GM12891 (cell line): ENCODE results near the gene TNS1.

ENCODE experiments used
- DNase-seq: peaks from one replicate; pipeline ENCODE4 v3.0.0; 2011; ENCODE audit warnings: low spot score; ENCODE audit not compliant: insufficient read length
- FAIRE-seq: peaks from 2 replicates; lab custom pipeline; 2011; peaks lifted over from hg19 to GRCh38; lab: Jason Lieb, UNC
- PAX5 ChIP-seq: IDR thresholded peaks from 2 replicates; pipeline ENCODE4 v1.6.1; 2011; ENCODE audit warnings: low read length, moderate library complexity, mild to moderate bottlenecking; ENCODE audit not compliant: insufficient read depth, severe bottlenecking
- POLR2A ChIP-seq: IDR thresholded peaks from 2 replicates; pipeline ENCODE4 v1.6.1; 2011; ENCODE audit warnings: low read depth, low read length, control low read depth
- POLR2AphosphoS5 ChIP-seq: IDR thresholded peaks from 2 replicates; pipeline ENCODE4 v1.6.1; 2011; ENCODE audit warnings: low read depth, low read length, control low read depth
- POU2F2 ChIP-seq: IDR thresholded peaks from 2 replicates; pipeline ENCODE4 v1.6.1; 2011; ENCODE audit warnings: low read depth, mild to moderate bottlenecking, control low read depth, low read length, moderate library complexity
- SPI1 ChIP-seq: IDR thresholded peaks from 2 replicates; pipeline ENCODE4 v1.6.1; 2011; ENCODE audit warnings: low read depth, low read length, control low read depth
- TAF1 ChIP-seq: IDR thresholded peaks from 2 replicates; pipeline ENCODE4 v1.6.1; 2011; ENCODE audit warnings: low read depth, low read length, control low read depth

Gene TNS1

DNA sequence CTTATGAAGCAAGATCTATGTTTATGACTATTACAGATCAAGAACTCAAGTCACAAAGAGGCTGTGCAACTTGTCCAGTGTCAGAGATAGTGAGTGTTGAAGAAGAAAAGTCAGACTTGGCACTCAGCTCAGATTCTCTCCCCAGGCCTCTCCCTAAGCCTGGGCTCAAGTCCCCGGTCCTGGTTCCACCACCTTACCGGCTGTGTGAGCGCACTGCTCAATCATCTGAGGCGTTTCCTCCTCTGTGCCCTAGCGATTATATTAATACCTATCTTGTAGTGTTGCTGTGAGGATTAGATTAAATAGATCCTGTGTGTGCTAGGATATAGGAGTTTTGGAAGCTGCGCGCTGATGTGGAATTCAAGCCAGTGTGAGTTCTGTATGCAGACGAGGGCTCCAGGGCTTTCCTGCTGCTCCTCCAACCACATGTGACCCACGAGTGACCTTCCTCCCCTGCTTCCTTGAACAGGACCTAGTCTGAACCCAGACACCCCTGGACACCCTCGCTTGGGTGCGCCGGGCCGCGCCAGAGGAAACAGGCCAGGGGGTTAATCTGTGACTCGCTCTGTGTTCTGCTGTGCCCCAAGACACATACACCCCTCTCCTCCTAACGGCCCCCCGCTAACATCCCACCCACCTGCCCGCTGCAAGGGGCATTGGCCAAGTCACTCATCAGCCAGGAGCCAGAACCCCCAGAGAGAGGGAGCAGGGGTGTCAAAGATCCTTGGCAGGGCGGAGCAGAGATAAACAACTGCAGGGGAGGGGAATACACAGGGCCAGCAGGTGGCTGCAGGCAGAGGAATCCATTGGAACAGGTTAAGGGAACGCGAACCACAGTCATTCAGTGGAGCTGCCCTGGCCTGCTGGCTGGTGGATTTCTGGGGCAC, 38.3 kb downstream of the TNS1 start:
- TF ChIP-seq POLR2A (no peak), PAX5 (no peak), SPI1 (no peak), POU2F2 (no peak), TAF1 (no peak), POLR2AphosphoS5 (no peak)
- DNase-seq: no peak
- no peak for FAIRE-seq

DNA sequence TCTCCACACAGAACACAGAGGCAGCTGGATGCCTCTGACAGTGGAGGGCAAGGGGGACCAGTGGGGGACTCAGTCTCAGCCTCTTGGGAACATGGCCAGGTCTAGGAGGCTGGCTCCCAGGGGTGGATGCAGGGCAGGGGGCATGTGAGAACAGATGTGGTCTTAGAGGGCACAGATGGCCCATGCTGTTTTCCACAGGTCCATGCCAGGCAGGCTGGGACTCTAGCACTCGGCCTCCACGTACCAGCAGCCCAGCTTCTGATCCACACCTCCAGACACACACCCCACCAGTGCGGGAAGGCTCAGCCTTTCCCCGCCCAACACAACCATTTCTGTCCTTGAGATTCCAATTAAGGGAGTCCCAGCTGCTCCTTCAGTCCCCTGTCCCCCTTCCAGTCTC, 42.4 kb downstream of the TNS1 start:
- FAIRE-seq: no peak
- TF ChIP-seq POLR2AphosphoS5 (no peak), PAX5 (no peak), POLR2A (no peak), TAF1 (no peak), SPI1 (no peak), POU2F2 (no peak)
- DNase-seq: no peak

GRCh38 chr2:217959723-217960122, 43.1 kb downstream of the TNS1 start:
- FAIRE-seq (no peak), DNase-seq (no peak)
- no peak for TF ChIP-seq POLR2A

DNA sequence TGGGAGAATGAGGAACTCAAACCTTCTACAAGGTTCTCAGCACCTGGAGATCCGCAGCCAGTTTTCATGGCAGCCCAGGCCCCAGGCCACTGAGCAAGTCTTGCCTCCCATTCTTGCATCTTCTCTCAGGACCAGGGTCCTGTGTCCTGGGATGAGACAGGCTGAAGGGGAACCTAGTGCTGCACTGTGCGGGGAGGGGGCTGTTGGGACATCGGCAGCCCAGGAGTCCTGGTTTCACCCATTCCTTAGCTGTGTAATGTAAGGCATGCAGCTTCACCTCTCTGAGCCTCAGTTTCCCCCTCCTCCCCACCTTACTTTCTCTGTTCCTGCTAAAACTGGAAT, 43.9 kb downstream of the TNS1 start:
- TF ChIP-seq POU2F2 (no peak), TAF1 (no peak), SPI1 (no peak), POLR2AphosphoS5 (no peak), POLR2A (no peak), PAX5 (no peak)
- DNase-seq (no peak), FAIRE-seq (no peak)

DNA sequence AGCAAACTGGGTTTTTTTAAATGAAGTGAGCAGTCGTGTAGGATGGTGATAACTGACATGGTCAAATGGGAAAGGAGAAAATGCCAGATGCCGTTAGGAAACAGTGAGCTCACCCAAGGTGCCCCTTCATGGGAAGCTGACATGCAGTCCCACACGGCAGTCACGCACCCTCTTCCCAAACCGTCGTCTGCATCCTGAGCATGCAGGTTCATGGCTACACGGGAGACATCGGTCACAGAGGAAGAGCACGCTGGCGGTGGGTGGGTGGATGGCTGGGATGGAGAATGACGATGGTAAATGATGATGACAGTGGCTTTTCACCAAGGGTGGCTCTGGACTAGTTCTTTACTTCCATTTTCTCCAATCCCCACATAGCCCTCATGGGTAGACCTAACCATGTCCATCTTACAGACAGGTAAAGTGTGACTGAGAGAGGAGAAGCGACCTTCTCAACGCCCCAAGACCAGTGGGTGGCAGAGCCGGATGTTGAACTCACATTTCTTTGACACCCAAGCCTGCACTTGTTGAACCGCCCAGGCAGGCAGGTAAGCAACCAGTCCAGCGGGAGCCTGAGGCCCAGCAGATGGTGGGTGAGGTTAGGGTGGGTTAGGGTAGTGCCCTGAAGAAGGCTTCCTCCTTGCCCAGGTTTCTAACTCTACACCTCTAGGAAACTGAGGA, 44.5 kb downstream of the TNS1 start:
- TF ChIP-seq SPI1 (no peak), TAF1 (no peak), POLR2A (no peak)
- DNase-seq (no peak), FAIRE-seq (no peak)

- no peak for TF ChIP-seq POU2F2
- no peak for TF ChIP-seq POLR2A
- no peak for TF ChIP-seq TAF1
- no peak for TF ChIP-seq SPI1
- no peak for TF ChIP-seq PAX5
- no peak for TF ChIP-seq POLR2AphosphoS5
- DNase-seq (no peak), FAIRE-seq (no peak)
Measured at GRCh38 chr2:217956586-217957457, 46.0 kb downstream of the TNS1 start.

DNA sequence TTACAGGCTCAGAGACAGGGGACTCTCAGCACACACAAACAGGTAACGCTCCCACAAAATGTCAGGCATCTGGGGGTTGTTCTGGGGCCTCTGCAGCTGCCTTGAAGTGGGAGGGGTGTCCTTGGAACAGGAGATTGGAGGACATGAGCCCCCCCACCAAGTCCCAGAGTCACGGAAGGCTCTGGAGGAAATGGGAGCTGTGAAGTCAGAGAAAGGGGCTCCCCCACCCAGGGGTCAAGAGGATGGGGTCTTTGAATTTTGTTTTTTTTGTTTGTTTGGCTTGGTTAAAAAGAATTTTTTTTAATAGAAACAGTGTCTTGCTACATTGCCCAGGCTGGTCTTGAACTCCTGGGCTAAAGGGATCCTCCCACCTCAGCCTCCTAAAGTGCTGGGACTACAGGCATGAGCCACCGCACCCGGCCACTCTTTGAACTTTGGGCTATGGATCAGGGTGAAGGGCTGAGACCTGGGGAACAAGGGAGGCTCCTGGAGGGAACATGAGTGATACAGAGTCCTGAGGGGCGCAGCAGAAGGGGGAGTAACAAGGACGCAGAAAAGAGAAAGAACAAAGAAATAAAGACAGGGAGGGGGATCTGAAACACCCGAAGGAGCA, 46.8 kb downstream of the TNS1 start:
- no peak for FAIRE-seq
- TF ChIP-seq SPI1: no peak
- TF ChIP-seq POU2F2: no peak
- no peak for TF ChIP-seq POLR2AphosphoS5
- no peak for TF ChIP-seq PAX5
- DNase-seq: no peak

DNA sequence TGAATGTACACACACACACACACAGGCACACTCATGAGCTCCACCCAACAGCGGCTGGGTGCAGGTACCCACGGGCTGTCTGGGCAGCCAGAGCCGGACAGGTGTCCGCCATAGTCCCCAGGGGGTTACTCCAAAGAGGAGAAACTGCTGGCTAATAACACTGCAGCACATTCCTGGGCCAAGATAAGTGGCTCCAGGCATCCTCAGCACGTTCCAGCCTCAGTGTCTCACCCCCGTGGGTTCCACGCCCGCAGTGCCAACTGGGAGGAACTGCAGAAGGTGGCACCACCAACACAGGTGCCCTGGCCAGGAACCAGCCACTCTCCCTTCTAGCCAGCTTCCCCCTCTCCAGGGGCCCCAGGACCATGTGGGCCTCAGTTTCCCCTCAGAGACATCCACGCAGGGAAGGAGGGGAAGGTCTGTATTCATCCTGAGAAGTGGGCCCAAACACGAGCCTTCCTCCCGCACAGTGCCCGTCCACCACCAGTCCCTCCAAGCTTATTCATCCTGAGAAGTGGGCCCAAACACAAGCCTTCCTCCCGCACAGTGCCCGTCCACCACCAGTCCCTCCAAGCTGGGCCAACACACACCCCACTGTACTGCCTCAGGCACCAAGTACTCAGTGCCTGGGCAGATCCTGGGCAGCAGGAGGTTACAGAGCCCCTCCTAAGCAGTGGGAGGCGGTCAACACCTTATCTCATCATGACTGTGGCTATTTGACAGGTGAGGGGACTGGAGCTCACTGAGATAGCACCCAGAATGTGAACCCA, 47.6 kb downstream of the TNS1 start:
- no peak for TF ChIP-seq TAF1
- no peak for TF ChIP-seq SPI1
- no peak for TF ChIP-seq POLR2A
- TF ChIP-seq POU2F2: no peak
- no peak for TF ChIP-seq PAX5
- TF ChIP-seq POLR2AphosphoS5: no peak
- FAIRE-seq: no peak
- no peak for DNase-seq

DNA sequence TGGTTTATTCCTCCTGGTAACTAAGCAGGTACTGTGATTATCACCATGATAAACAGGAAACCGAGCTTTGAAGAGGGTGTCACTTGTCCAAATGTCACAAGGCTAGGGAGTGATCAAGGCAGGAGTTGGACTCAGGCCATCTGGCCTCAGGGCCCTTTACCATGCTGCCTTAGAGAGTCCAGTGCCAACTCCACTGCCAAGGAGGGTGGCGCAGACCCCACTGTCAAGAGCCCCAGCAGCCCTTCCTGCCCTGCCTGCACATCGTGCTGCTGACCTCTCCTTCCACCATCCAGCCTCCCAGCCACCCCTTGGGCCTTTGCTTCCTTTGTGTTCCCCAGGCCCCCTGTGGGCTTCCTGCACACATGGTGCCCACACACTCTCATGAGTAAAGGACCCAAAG, 48.3 kb downstream of the TNS1 start:
- FAIRE-seq: no peak
- DNase-seq: no peak
- TF ChIP-seq POLR2AphosphoS5 (no peak), PAX5 (no peak), SPI1 (no peak), TAF1 (no peak), POLR2A (no peak), POU2F2 (no peak)
